Activated naive CD4-positive, alpha-beta T cell treated with anti-CD3 and anti-CD28 coated beads, Interleukin-2, amount 50 U/mL, for 24 hours (primary cell): ENCODE measurements around the gene CXXC5.

Source experiments
- H3K27ac Mint-ChIP-seq: one replicate; pipeline ENCODE4 v1.8.0; 2021; ENCODE audit warnings: mild to moderate bottlenecking, mixed read lengths
- H3K27me3 Mint-ChIP-seq: one replicate; pipeline ENCODE4 v1.8.0; 2021; ENCODE audit warnings: mixed read lengths
- H3K36me3 Mint-ChIP-seq: one replicate; pipeline ENCODE4 v1.8.0; 2021; ENCODE audit warnings: mixed read lengths
- H3K4me1 Mint-ChIP-seq: one replicate; pipeline ENCODE4 v1.8.0; 2021; ENCODE audit warnings: mixed read lengths
- H3K4me3 Mint-ChIP-seq: one replicate; pipeline ENCODE4 v1.8.0; 2021; ENCODE audit warnings: mild to moderate bottlenecking, mixed read lengths
- H3K9me3 Mint-ChIP-seq: one replicate; pipeline ENCODE4 v1.8.0; 2021; ENCODE audit warnings: mixed read lengths

The CXXC5 gene

DNA sequence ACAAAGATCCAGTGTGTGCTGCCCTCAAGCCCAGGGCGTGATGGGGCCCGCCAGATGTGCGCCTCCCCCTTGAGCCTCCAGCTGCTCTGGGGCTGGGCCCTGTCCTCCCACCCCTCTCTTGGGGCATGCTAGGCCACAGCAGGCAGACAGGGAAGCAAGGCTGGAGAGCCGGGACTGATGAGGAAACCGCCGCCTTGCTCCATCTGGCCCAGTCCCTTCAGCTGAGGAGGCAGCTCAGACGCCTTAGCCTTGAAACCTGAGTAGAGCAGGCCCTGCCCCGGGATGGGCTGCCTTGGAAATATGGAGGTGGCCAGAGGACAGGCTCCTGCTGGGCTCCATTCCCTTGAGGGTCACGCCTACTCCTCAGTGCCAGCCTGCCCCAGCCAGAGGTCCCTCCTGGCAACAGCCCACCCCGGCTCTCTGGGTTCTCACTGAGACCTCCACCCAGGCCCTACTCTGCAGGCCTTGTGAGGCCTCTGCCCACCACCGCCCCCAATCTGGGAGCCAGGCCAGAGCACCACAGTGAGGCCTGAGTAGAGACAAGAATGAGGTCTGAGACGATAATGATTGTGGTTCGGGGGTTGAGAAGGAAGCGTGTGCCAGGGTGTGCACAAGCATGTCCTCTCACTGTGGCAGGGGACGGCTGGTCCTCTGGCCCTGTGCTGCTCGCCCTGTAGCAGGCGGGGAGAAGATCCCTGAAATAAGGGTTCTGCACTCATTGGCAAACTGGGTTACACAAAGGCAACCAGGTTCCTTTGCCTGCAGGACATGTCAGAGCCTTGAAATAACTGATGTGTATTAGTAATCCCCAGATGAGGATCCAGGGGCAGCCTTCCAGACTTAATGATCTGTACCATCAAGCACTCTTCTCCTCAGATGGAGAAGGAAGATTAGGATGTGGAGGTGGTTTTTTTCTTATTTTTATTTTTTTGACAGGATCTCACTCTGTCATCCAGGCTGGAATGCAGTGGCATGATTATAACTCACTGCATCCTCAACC is 30.9 kb downstream of the CXXC5 start:
- Mint-ChIP-seq H3K4me1 (peaks cover 4% of the 10 kb centered on the region), H3K27me3 (no peaks in the 10 kb centered on the region), H3K4me3 (no peak overlapping the region), H3K27ac (no peak overlapping the region), H3K36me3 (no peaks in the 10 kb centered on the region), H3K9me3 (no peaks in the 10 kb centered on the region)

GRCh38 chr5:139680368-139681111 is 32.4 kb downstream of the CXXC5 start:
- H3K27ac Mint-ChIP-seq, result no peak overlapping the region
- no peaks in the 10 kb centered on the region for H3K27me3 Mint-ChIP-seq
- H3K4me1 Mint-ChIP-seq, result peaks cover 8% of the 10 kb centered on the region
- no peaks in the 10 kb centered on the region for H3K36me3 Mint-ChIP-seq
- no peak overlapping the region for H3K4me3 Mint-ChIP-seq
- no peaks in the 10 kb centered on the region for H3K9me3 Mint-ChIP-seq

DNA sequence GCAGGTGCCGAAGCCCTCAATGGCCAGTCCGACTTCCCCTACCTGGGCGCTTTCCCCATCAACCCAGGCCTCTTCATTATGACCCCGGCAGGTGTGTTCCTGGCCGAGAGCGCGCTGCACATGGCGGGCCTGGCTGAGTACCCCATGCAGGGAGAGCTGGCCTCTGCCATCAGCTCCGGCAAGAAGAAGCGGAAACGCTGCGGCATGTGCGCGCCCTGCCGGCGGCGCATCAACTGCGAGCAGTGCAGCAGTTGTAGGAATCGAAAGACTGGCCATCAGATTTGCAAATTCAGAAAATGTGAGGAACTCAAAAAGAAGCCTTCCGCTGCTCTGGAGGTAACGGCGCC is 32.9 kb downstream of the CXXC5 start:
- Mint-ChIP-seq H3K4me1 (peaks cover 8% of the 10 kb centered on the region), H3K4me3 (no peak overlapping the region), H3K27me3 (no peaks in the 10 kb centered on the region), H3K9me3 (no peaks in the 10 kb centered on the region), H3K36me3 (no peaks in the 10 kb centered on the region), H3K27ac (no peak overlapping the region)

GRCh38 chr5:139681466-139681865 is 33.3 kb downstream of the CXXC5 start:
- Mint-ChIP-seq H3K27me3 (no peaks in the 10 kb centered on the region), H3K9me3 (no peaks in the 10 kb centered on the region), H3K4me3 (no peak overlapping the region), H3K36me3 (no peaks in the 10 kb centered on the region), H3K27ac (no peak overlapping the region), H3K4me1 (peaks cover 8% of the 10 kb centered on the region)

- Mint-ChIP-seq H3K4me1 (peaks cover 8% of the 10 kb centered on the region), H3K9me3 (no peaks in the 10 kb centered on the region), H3K36me3 (no peaks in the 10 kb centered on the region), H3K27ac (no peak overlapping the region), H3K27me3 (no peaks in the 10 kb centered on the region), H3K4me3 (no peak overlapping the region)
Measured at GRCh38 chr5:139682016-139682975, 34.1 kb downstream of the CXXC5 start.

GRCh38 chr5:139683295-139684271 is 35.4 kb downstream of the CXXC5 start:
- H3K9me3 Mint-ChIP-seq, result no peaks in the 10 kb centered on the region
- H3K4me1 Mint-ChIP-seq, result peaks cover 8% of the 10 kb centered on the region
- H3K36me3 Mint-ChIP-seq, result no peaks in the 10 kb centered on the region
- H3K27ac Mint-ChIP-seq, result no peak overlapping the region
- no peaks in the 10 kb centered on the region for H3K27me3 Mint-ChIP-seq
- H3K4me3 Mint-ChIP-seq, result no peak overlapping the region

DNA sequence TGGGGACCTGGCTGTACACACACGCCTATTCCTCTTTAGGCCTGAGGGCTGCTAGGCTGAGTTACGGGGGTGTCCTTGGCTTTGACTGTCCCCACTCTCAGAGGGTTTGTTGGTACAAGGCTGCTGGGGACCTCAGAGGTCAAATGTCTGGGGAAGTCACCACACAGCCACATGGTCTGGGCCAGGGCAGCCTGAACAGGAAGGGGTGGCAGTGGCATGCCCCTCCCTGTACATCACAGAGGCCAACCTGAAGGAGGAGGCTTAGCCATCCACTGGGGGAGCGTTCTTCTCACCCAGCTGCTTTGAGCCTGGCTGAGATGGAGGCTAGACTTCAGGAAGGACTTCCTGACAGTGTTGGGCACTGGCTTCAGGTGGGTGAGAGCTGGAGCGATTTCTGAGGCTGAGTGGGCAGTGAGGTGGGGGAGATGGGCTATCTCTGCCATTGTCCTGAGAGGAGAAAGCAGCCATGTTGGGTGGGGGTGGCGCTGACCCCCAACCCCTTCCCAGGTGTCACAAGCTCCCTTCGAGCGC is 36.3 kb downstream of the CXXC5 start:
- Mint-ChIP-seq H3K4me3 (no peak overlapping the region), H3K27ac (no peak overlapping the region), H3K36me3 (no peaks in the 10 kb centered on the region), H3K9me3 (no peaks in the 10 kb centered on the region), H3K27me3 (no peaks in the 10 kb centered on the region), H3K4me1 (peaks cover 8% of the 10 kb centered on the region)

- Mint-ChIP-seq H3K4me1 (peaks cover 8% of the 10 kb centered on the region), H3K4me3 (no peak overlapping the region)
Measured at GRCh38 chr5:139684881-139685749, 37.0 kb downstream of the CXXC5 start.

GRCh38 chr5:139685886-139686285 is 37.7 kb downstream of the CXXC5 start:
- Mint-ChIP-seq H3K27ac (no peak overlapping the region), H3K27me3 (no peaks in the 10 kb centered on the region), H3K4me1 (peaks cover 8% of the 10 kb centered on the region), H3K9me3 (no peaks in the 10 kb centered on the region), H3K4me3 (no peak overlapping the region), H3K36me3 (no peaks in the 10 kb centered on the region)

More at GRCh38 chr5:139684881-139685749, 37.0 kb downstream of the CXXC5 start:
- Mint-ChIP-seq H3K27ac (no peak overlapping the region), H3K36me3 (no peaks in the 10 kb centered on the region), H3K27me3 (no peaks in the 10 kb centered on the region), H3K9me3 (no peaks in the 10 kb centered on the region)

- Mint-ChIP-seq H3K27me3 (no peaks in the 10 kb centered on the region), H3K4me1 (peaks cover 8% of the 10 kb centered on the region), H3K4me3 (no peak overlapping the region), H3K27ac (no peak overlapping the region), H3K9me3 (no peaks in the 10 kb centered on the region), H3K36me3 (no peaks in the 10 kb centered on the region)
Measured at GRCh38 chr5:139686356-139686705, 38.2 kb downstream of the CXXC5 start.

DNA sequence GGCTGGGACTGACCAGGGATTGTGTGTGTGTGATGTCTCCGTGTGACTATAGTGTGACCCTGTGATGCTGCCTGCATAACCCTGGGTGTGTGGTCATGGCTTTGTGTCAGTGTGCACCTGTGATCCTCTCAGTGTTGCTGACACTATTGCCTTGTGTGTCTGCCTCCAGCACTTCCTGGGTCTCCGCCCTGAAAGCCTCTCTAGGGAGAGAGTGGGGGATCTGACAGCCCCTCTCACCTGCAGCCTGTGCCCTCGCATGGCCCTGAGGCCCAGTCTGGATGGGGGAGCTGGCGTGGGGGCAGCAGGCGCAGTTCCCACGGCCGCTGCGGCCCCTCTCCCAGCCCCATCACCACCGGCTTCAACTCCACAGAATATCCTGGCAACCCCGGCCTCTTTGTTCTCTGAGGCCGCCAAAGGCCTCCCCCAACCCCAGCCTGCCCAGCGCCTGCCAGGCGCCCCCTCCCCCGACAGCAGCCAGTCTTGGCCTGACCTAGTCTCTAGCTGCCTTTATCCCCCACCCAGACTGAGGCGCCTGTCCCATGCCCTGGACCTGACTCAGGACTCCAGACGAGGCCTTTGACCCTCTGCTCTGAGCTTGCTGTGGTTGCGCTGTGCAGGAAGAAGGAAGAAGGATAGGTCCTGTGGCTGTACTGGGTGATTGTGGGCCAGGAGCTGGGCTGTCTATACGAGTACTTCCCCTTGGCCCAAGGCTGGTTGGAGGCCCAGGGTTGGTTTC is 38.7 kb downstream of the CXXC5 start:
- H3K9me3 Mint-ChIP-seq, result no peaks in the 10 kb centered on the region
- no peak overlapping the region for H3K4me3 Mint-ChIP-seq
- peaks cover 8% of the 10 kb centered on the region for H3K4me1 Mint-ChIP-seq
- H3K27ac Mint-ChIP-seq, result no peak overlapping the region
- H3K36me3 Mint-ChIP-seq, result no peaks in the 10 kb centered on the region
- H3K27me3 Mint-ChIP-seq, result no peaks in the 10 kb centered on the region

DNA sequence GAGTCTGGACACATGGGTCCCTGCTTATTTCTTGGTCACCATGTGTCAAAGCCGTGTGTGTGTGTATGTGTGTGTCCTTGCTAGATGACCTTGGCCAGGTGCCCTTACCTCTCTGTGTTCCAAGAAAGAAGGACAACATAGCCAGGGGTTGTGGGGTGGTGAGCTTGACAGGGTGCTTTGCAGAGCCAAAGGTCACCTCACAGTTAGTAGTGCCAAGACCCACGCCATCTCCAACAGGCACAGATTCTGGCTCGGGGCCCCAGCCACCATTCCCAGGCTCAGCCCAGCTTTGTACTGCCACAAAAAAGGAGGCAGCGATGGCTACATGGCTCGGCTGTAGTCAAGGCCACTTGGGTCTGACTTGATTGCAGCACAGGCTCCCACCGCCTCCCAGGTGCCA is 39.5 kb downstream of the CXXC5 start:
- Mint-ChIP-seq H3K36me3 (no peaks in the 10 kb centered on the region), H3K9me3 (no peaks in the 10 kb centered on the region), H3K27ac (no peak overlapping the region), H3K4me3 (no peak overlapping the region), H3K4me1 (peaks cover 8% of the 10 kb centered on the region), H3K27me3 (no peaks in the 10 kb centered on the region)

DNA sequence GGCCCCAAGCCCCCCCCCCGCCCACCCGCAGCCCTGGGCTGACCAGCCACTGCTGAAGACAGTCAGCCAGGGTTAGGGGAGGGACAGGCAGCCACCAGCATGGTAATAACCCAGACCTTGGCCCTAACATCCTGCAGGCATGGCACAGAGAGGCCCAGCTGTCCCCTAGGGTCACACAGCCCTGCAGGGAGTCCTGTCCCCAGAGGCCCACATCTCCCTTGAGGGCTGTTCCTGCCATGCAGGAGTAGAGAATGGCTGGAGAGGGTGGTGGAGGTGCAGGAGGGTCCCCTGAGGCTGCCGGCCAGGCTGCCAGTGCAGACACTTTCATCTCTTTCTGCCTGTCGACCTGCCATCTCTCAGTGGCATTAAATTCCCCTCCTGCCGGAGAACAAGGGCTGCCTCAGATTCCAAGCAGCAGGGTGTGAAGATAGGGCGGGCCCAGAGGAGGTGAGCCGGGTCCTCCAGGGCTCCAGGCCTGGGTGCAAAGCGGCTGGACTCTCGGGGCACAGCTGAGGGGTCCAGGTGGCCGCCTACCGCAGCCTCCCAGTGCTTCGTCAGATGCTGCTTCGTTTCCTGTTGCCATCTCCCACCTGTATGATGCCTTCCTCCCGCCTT is 40.0 kb downstream of the CXXC5 start:
- Mint-ChIP-seq H3K27me3 (no peaks in the 10 kb centered on the region), H3K36me3 (no peaks in the 10 kb centered on the region), H3K4me1 (peaks cover 6% of the 10 kb centered on the region), H3K9me3 (no peaks in the 10 kb centered on the region), H3K4me3 (no peak overlapping the region), H3K27ac (no peak overlapping the region)
